Mesodermal cell (in vitro differentiated cells): Measurements from ENCODE around the gene EWSR1. TPM values are rescaled to one million over a fixed set of nuclear protein-coding genes. Genes with fewer than 3 reads are reported as not detected.
"Not testable (repeated sequence)": the region's sequence is repeated elsewhere in the genome, so short reads cannot be mapped to it uniquely, and the experiment has no call there.

Experiments used
- H3K27ac ChIP-seq: 2 replicates; pipeline ENCODE4 v1.7.0; 2013; ENCODE audit warnings: mild to moderate bottlenecking, low read depth, low read length, moderate library complexity; ENCODE audit not compliant: severe bottlenecking
- H3K36me3 ChIP-seq: 2 replicates; pipeline ENCODE4 v1.7.1; 2013; ENCODE audit warnings: mild to moderate bottlenecking, low read length, moderate library complexity; ENCODE audit not compliant: control insufficient read depth, insufficient read depth
- H3K4me1 ChIP-seq: one replicate; pipeline ENCODE4 v1.7.1; 2013; ENCODE audit warnings: mild to moderate bottlenecking, low read length; ENCODE audit not compliant: insufficient read depth, control insufficient read depth, poor library complexity, severe bottlenecking
- H3K4me3 ChIP-seq: 2 replicates; pipeline ENCODE4 v1.7.0; 2013; ENCODE audit warnings: low read length, control low read depth, mild to moderate bottlenecking; ENCODE audit not compliant: insufficient read depth, poor library complexity, severe bottlenecking; ENCODE audit errors: extremely low read depth
- H3K9me3 ChIP-seq: 2 replicates; pipeline ENCODE4 v1.7.1; 2013; ENCODE audit warnings: mild to moderate bottlenecking, low read length, moderate library complexity; ENCODE audit not compliant: control insufficient read depth
- WGBS, 2 experiments: methylation state at CpG; one replicate each; pipeline ENCODE4 v1.1.5; 2013; ENCODE audit warnings: missing lambda C conversion rate in 2 of 2; ENCODE audit not compliant: insufficient coverage in 2 of 2; 5-methylcytosine and 5-hydroxymethylcytosine counted together
- polyA plus RNA-seq, 2 experiments: library from polyadenylated mRNA; stranded (reverse); fragments of 50-300 nt; gene quantifications; one replicate each; pipeline ENCODE4 v1.2.3, GENCODE V29; 2013

EWSR1 gene, protein sequence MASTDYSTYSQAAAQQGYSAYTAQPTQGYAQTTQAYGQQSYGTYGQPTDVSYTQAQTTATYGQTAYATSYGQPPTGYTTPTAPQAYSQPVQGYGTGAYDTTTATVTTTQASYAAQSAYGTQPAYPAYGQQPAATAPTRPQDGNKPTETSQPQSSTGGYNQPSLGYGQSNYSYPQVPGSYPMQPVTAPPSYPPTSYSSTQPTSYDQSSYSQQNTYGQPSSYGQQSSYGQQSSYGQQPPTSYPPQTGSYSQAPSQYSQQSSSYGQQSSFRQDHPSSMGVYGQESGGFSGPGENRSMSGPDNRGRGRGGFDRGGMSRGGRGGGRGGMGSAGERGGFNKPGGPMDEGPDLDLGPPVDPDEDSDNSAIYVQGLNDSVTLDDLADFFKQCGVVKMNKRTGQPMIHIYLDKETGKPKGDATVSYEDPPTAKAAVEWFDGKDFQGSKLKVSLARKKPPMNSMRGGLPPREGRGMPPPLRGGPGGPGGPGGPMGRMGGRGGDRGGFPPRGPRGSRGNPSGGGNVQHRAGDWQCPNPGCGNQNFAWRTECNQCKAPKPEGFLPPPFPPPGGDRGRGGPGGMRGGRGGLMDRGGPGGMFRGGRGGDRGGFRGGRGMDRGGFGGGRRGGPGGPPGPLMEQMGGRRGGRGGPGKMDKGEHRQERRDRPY
- 272 TPM for polyA plus RNA-seq (2013, experiment 1 of 2)
- polyA plus RNA-seq (2013, experiment 2 of 2): 258 TPM

GRCh38 chr22:29267858-29268510, at the start of gene EWSR1, which contains the start of gene RHBDD3:
Gene EWSR1, plus strand, starts transcription at chr22:29268268. Its CDS starts 69 bp downstream, at chr22:29268337.
Gene RHBDD3, minus strand, starts transcription at chr22:29267981. Its CDS starts 2,355 bp downstream, at chr22:29265626.
- H3K4me1 ChIP-seq: peaks cover 23% of the 10 kb centered on the region
- WGBS, 2 experiments: 0% methylated on average over 29 to 53 of the region's 67 CpGs

GRCh38 chr22:29218758-29219408, 49.2 kb upstream of the EWSR1 start:
- WGBS, 2 experiments: 89 to 98% methylated on average over 7 to 9 of the region's 11 CpGs
- no peak overlapping the region for H3K27ac ChIP-seq

More at GRCh38 chr22:29267858-29268510, at the start of gene EWSR1, which contains the start of gene RHBDD3:
- H3K27ac ChIP-seq: peak within 1 kb of the TSS; percentile 100
- no peaks in the 10 kb centered on the region for H3K9me3 ChIP-seq
- peaks cover 76% of the 10 kb centered on the region for H3K36me3 ChIP-seq
- H3K4me3 ChIP-seq: peak within 1 kb of the TSS; percentile 95

GRCh38 chr22:29219409-29219782, 48.7 kb upstream of the EWSR1 start:
- not testable (repeated sequence) for H3K9me3 ChIP-seq, H3K36me3 ChIP-seq, H3K4me1 ChIP-seq, H3K4me3 ChIP-seq, H3K27ac ChIP-seq
- 89% methylated on average over 2 of the region's 2 CpGs; no CpG with 5 or more reads in 1 of the 2 experiments for WGBS, 2 experiments

More at GRCh38 chr22:29218758-29219408, 49.2 kb upstream of the EWSR1 start:
- H3K4me1 ChIP-seq: peaks cover 3% of the 10 kb centered on the region
- H3K9me3 ChIP-seq: no peaks in the 10 kb centered on the region
- no peaks in the 10 kb centered on the region for H3K36me3 ChIP-seq
- H3K4me3 ChIP-seq: no peak overlapping the region

GRCh38 chr22:29219881-29220670, 48.0 kb upstream of the EWSR1 start:
- peaks cover 3% of the 10 kb centered on the region for H3K4me1 ChIP-seq
- no peak overlapping the region for H3K4me3 ChIP-seq
- 66 to 84% methylated on average over 6 to 10 of the region's 14 CpGs for WGBS, 2 experiments
- H3K9me3 ChIP-seq: no peaks in the 10 kb centered on the region
- no peaks in the 10 kb centered on the region for H3K36me3 ChIP-seq
- no peak overlapping the region for H3K27ac ChIP-seq

GRCh38 chr22:29224121-29224858, 43.8 kb upstream of the EWSR1 start:
- no peaks in the 10 kb centered on the region for H3K36me3 ChIP-seq
- 90 to 92% methylated on average over 14 to 16 of the region's 19 CpGs for WGBS, 2 experiments
- H3K27ac ChIP-seq: no peak overlapping the region
- H3K9me3 ChIP-seq: no peaks in the 10 kb centered on the region
- no peak overlapping the region for H3K4me3 ChIP-seq
- H3K4me1 ChIP-seq: peaks cover 3% of the 10 kb centered on the region

GRCh38 chr22:29224859-29225410, 43.1 kb upstream of the EWSR1 start:
- 98 to 100% methylated on average over 1 to 6 of the region's 7 CpGs for WGBS, 2 experiments
- no peak overlapping the region for H3K27ac ChIP-seq
- no peaks in the 10 kb centered on the region for H3K36me3 ChIP-seq
- no peaks in the 10 kb centered on the region for H3K9me3 ChIP-seq
- H3K4me1 ChIP-seq: peaks cover 2% of the 10 kb centered on the region
- H3K4me3 ChIP-seq: no peak overlapping the region

DNA sequence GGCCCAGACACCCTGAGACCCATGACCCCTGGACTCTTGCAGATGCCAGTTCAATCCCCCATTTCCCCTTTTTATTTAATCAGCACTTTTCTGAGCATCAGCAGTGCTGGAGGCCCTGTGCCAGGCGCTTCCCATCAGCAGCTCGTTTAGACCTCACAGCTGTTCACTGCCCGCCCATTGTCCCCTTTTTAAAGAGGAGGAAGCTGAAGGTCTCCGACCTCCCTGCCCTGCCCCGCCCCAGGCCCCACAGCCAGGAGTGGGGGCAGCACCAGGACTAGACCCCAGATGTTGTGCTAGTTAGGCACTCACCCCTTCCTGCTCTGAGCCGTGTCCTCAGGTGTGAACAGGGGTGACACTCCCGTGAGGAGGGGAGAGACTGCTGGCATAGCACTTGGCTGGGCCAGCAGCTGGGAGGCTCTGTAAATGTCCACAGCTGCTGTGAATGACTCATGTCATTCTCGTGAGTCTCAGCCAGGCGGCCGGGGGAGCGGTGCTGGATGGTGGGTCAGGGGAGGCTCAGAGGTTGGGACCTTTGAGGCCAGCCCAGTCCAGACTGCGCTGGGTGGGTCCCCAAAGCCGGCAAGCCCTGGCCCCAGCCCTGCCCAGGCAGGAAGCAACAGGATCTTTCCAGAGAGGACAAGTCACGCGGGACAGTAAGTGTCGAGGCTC, 42.5 kb upstream of the EWSR1 start:
- no peaks in the 10 kb centered on the region for H3K9me3 ChIP-seq
- WGBS, 2 experiments: 72 to 73% methylated on average over 14 of the region's 16 CpGs
- H3K36me3 ChIP-seq: no peaks in the 10 kb centered on the region
- H3K4me1 ChIP-seq: no peaks in the 10 kb centered on the region
- H3K4me3 ChIP-seq: no peak overlapping the region
- no peak overlapping the region for H3K27ac ChIP-seq

GRCh38 chr22:29226351-29226981, 41.6 kb upstream of the EWSR1 start:
- 93 to 97% methylated on average over 8 to 10 of the region's 11 CpGs for WGBS, 2 experiments
- H3K27ac ChIP-seq: no peak overlapping the region

More at GRCh38 chr22:29226351-29226981, 41.6 kb upstream of the EWSR1 start:
- no peaks in the 10 kb centered on the region for H3K9me3 ChIP-seq
- no peaks in the 10 kb centered on the region for H3K36me3 ChIP-seq
- H3K4me3 ChIP-seq: no peak overlapping the region
- H3K4me1 ChIP-seq: no peaks in the 10 kb centered on the region
